H9 (cell line): ENCODE results near the gene CEP164. TPM values are rescaled to one million over a fixed set of nuclear protein-coding genes. Genes with fewer than 3 reads are reported as not detected.

Experiments used
- DNase-seq: peaks from one replicate; pipeline ENCODE4 v3.0.0-alpha.2; 2017
- H2AFZ ChIP-seq: one replicate; pipeline ENCODE4 v1.6.1; 2013; ENCODE audit warnings: mild to moderate bottlenecking, low read length, control low read depth, moderate library complexity
- H2AK5ac ChIP-seq: 2 replicates; pipeline ENCODE4 v1.6.1; 2013; ENCODE audit warnings: low read length, control low read depth, mixed read lengths; ENCODE audit not compliant: insufficient read length
- H2BK120ac ChIP-seq: one replicate; pipeline ENCODE4 v1.6.1; 2013; ENCODE audit warnings: low read depth, mild to moderate bottlenecking, low read length, control low read depth, inconsistent platforms; ENCODE audit not compliant: poor library complexity, severe bottlenecking
- H2BK12ac ChIP-seq: 2 replicates; pipeline ENCODE4 v1.6.1; 2013; ENCODE audit warnings: low read length, control low read depth, mixed read lengths, low read depth; ENCODE audit not compliant: insufficient read length
- H2BK15ac ChIP-seq: 2 replicates; pipeline ENCODE4 v1.6.1; 2013; ENCODE audit warnings: low read depth, low read length, control low read depth
- H2BK20ac ChIP-seq: one replicate; pipeline ENCODE4 v1.6.1; 2013; ENCODE audit warnings: low read depth, mild to moderate bottlenecking, low read length, control low read depth, inconsistent platforms; ENCODE audit not compliant: poor library complexity, severe bottlenecking
- H2BK5ac ChIP-seq: 2 replicates; pipeline ENCODE4 v1.6.1; 2013; ENCODE audit warnings: low read length, control low read depth, mixed read lengths; ENCODE audit not compliant: insufficient read length
- H3K14ac ChIP-seq: 2 replicates; pipeline ENCODE4 v1.6.1; 2013; ENCODE audit warnings: low read length, control low read depth; ENCODE audit not compliant: insufficient read depth
- H3K18ac ChIP-seq: 2 replicates; pipeline ENCODE4 v1.6.1; 2013; ENCODE audit warnings: low read depth, mild to moderate bottlenecking, mixed read lengths, low read length, control low read depth; ENCODE audit not compliant: insufficient read length
- H3K23ac ChIP-seq: 2 replicates; pipeline ENCODE4 v1.6.1; 2013; ENCODE audit warnings: low read length, control low read depth, mixed read lengths, low read depth; ENCODE audit not compliant: insufficient read length
- H3K23me2 ChIP-seq: 2 replicates; pipeline ENCODE4 v1.6.1; 2013; ENCODE audit warnings: low read depth, mild to moderate bottlenecking, mixed read lengths, low read length, control low read depth; ENCODE audit not compliant: insufficient read length, poor library complexity, severe bottlenecking
- H3K27ac ChIP-seq: 2 replicates; pipeline ENCODE4 v1.5.1; 2013; ENCODE audit warnings: low read length, control low read depth, mixed read lengths, low read depth; ENCODE audit not compliant: insufficient read length
- H3K27me3 ChIP-seq: 2 replicates; pipeline ENCODE4 v1.6.1; 2013; ENCODE audit warnings: low read length, control low read depth, inconsistent platforms; ENCODE audit not compliant: insufficient read depth
- H3K4ac ChIP-seq: 2 replicates; pipeline ENCODE4 v1.6.1; 2013; ENCODE audit warnings: low read depth, mild to moderate bottlenecking, control low read depth, inconsistent platforms, low read length, moderate library complexity
- H3K4me1 ChIP-seq: 2 replicates; pipeline ENCODE4 v1.6.1; 2013; ENCODE audit warnings: low read length, control low read depth, inconsistent platforms; ENCODE audit not compliant: insufficient read depth
- H3K4me2 ChIP-seq: 2 replicates; pipeline ENCODE4 v1.6.1; 2013; ENCODE audit warnings: low read length, control low read depth, mixed read lengths; ENCODE audit not compliant: insufficient read length, insufficient read depth
- H3K56ac ChIP-seq: 2 replicates; pipeline ENCODE4 v1.6.1; 2013; ENCODE audit warnings: low read depth, mild to moderate bottlenecking, mixed read lengths, low read length, control low read depth; ENCODE audit not compliant: insufficient read length
- H3K79me1 ChIP-seq: 2 replicates; pipeline ENCODE4 v1.6.1; 2013; ENCODE audit warnings: low read depth, mild to moderate bottlenecking, moderate library complexity, low read length, control low read depth, inconsistent platforms; ENCODE audit not compliant: insufficient read depth, poor library complexity, severe bottlenecking
- H3K79me2 ChIP-seq: 2 replicates; pipeline ENCODE4 v1.6.1; 2013; ENCODE audit warnings: low read length, control low read depth, inconsistent platforms; ENCODE audit not compliant: insufficient read depth
- H3K9ac ChIP-seq: 2 replicates; pipeline ENCODE4 v1.6.1; 2013; ENCODE audit warnings: low read length, control low read depth, mixed read lengths; ENCODE audit not compliant: insufficient read length; ENCODE audit errors: extremely low read depth
- H3K9me3 ChIP-seq: one replicate; pipeline ENCODE4 v1.6.1; 2013; ENCODE audit warnings: low read depth, low read length, inconsistent platforms; ENCODE audit not compliant: control insufficient read depth
- H3T11ph ChIP-seq: one replicate; pipeline ENCODE4 v1.6.1; 2013; ENCODE audit warnings: mild to moderate bottlenecking, low read length, control low read depth, inconsistent platforms
- H4K20me1 ChIP-seq: one replicate; pipeline ENCODE4 v1.6.1; 2013; ENCODE audit not compliant: control insufficient read depth, insufficient read length, insufficient read depth
- H4K5ac ChIP-seq: 2 replicates; pipeline ENCODE4 v1.6.1; 2013; ENCODE audit warnings: low read depth, mild to moderate bottlenecking, mixed read lengths, low read length, control low read depth; ENCODE audit not compliant: insufficient read length
- H4K8ac ChIP-seq: replicated peaks from 2 replicates; pipeline ENCODE4 v1.6.1; 2013; ENCODE audit warnings: low read length, control low read depth, mixed read lengths, low read depth; ENCODE audit not compliant: insufficient read length
- H4K91ac ChIP-seq: 2 replicates; pipeline ENCODE4 v1.6.1; 2013; ENCODE audit warnings: low read depth, mild to moderate bottlenecking, moderate library complexity, mixed read lengths, low read length, control low read depth; ENCODE audit not compliant: insufficient read length
- H3K27ac Mint-ChIP-seq, 3 experiments: 2 replicates in 2 of 3; 3 replicates in 1 of 3; pipeline ENCODE4 v1.8.0; 2020 to 2021; ENCODE audit warnings: mixed read lengths in 3 of 3, mild to moderate bottlenecking in 1 of 3, moderate library complexity in 1 of 3
- H3K27me3 Mint-ChIP-seq: 2 replicates; pipeline ENCODE4 v1.8.0; 2021; ENCODE audit warnings: low read depth, mild to moderate bottlenecking, moderate library complexity, mixed read lengths
- H3K36me3 Mint-ChIP-seq, 3 experiments: 2 replicates in 2 of 3; 3 replicates in 1 of 3; pipeline ENCODE4 v1.8.0; 2020 to 2021; ENCODE audit warnings: low read depth in 3 of 3, mixed read lengths in 3 of 3; ENCODE audit not compliant: insufficient read depth in 1 of 3
- H3K4me1 Mint-ChIP-seq, 2 experiments: 2 replicates each; pipeline ENCODE4 v1.8.0; 2020; ENCODE audit warnings: mixed read lengths in 2 of 2
- H3K4me3 Mint-ChIP-seq, 2 experiments: 2 replicates in 1 of 2; 3 replicates in 1 of 2; pipeline ENCODE4 v1.8.0; 2020 to 2021; ENCODE audit warnings: mild to moderate bottlenecking in 2 of 2, mixed read lengths in 2 of 2, moderate library complexity in 1 of 2
- H3K9me3 Mint-ChIP-seq, 2 experiments: 2 replicates in 1 of 2; 3 replicates in 1 of 2; pipeline ENCODE4 v1.8.0; 2020; ENCODE audit warnings: mild to moderate bottlenecking in 2 of 2, mixed read lengths in 2 of 2, moderate library complexity in 1 of 2
- WGBS: extraction: QIAGEN DNeasy Blood & Tissue Kit; methylation state at CpG from one replicate; pipeline ENCODE4 v1.1.7; 2013; ENCODE audit warnings: missing lambda C conversion rate, low lambda C conversion rate, mixed read lengths; ENCODE audit not compliant: insufficient read length; ENCODE audit errors: extremely low coverage; 5-methylcytosine and 5-hydroxymethylcytosine counted together
- total RNA-seq: library from RNA; stranded (reverse); gene quantifications from 2 replicates; pipeline ENCODE4 v1.2.1, GENCODE V29; 2021
- TF ChIP-seq, protein P1 (sequence below): fragments of 200-600 bp; sonication (generic); conservative IDR thresholded peaks from 3 replicates; pipeline ENCODE4 v1.8.0; 2021; ENCODE audit warnings: antibody characterized with exemption, mild to moderate bottlenecking

The CEP164 gene
- total RNA-seq, 1 experiment from 2014 or later, result 24.9 TPM

DNA sequence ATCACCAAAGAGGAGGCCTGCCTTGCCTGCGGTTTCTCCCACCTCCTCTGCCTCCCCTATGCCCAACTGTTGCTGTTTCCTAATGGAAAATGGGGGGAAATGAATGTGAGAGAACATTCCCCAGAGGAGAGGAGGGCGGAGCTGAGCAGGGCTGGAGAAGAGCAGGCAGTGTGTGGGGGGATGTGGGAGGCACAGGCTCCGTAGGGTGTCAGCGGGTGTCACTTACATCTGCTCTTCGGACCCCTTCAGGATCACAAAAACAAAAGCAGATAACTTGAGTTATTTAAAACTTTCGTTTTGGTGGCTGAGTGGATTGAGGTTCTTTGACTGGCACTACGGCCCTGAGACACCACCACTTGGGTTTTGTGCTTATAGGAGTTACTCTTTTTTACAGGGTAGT, 93.8 kb downstream of the CEP164 start:
- Histone ChIP-seq H3K4ac (no peak overlapping the region), H3K14ac (no peak overlapping the region), H3K79me1 (no peaks in the 10 kb centered on the region), H4K5ac (no peak overlapping the region), H3K56ac (no peak overlapping the region), H3K18ac (no peak overlapping the region), H3K9me3 (no peaks in the 10 kb centered on the region), H4K91ac (no peak overlapping the region), H4K8ac (no peak overlapping the region), H2BK20ac (no peak overlapping the region), H3K27ac (no peak overlapping the region), H3K23me2 (no peaks in the 10 kb centered on the region), H4K20me1 (no peaks in the 10 kb centered on the region), H3K23ac (no peak overlapping the region), H2AK5ac (no peak overlapping the region), H2AFZ (no peak overlapping the region), H2BK15ac (no peak overlapping the region), H2BK5ac (no peak overlapping the region), H3K79me2 (no peaks in the 10 kb centered on the region), H3T11ph (no peak overlapping the region), H3K4me1 (no peaks in the 10 kb centered on the region), H3K4me2 (no peak overlapping the region), H2BK120ac (no peak overlapping the region), H2BK12ac (no peak overlapping the region), H3K27me3 (no peaks in the 10 kb centered on the region), H3K9ac (no peak overlapping the region)
- TF ChIP-seq, protein P1, sequence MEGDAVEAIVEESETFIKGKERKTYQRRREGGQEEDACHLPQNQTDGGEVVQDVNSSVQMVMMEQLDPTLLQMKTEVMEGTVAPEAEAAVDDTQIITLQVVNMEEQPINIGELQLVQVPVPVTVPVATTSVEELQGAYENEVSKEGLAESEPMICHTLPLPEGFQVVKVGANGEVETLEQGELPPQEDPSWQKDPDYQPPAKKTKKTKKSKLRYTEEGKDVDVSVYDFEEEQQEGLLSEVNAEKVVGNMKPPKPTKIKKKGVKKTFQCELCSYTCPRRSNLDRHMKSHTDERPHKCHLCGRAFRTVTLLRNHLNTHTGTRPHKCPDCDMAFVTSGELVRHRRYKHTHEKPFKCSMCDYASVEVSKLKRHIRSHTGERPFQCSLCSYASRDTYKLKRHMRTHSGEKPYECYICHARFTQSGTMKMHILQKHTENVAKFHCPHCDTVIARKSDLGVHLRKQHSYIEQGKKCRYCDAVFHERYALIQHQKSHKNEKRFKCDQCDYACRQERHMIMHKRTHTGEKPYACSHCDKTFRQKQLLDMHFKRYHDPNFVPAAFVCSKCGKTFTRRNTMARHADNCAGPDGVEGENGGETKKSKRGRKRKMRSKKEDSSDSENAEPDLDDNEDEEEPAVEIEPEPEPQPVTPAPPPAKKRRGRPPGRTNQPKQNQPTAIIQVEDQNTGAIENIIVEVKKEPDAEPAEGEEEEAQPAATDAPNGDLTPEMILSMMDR, result no peak
- Mint-ChIP-seq H3K27me3 (peaks cover 20% of the 10 kb centered on the region), H3K27ac (no peak overlapping the region), H3K9me3 (no peaks in the 10 kb centered on the region), H3K4me3 (no peak overlapping the region), H3K4me1 (peaks cover 2 to 10% of the 10 kb centered on the region in 2 experiments), H3K36me3 (no peaks in the 10 kb centered on the region; a peak in 1 of 7 replicates)
- DNase-seq, result no peak
- WGBS, result no CpG with 5 or more reads among the region's 7 CpGs
